PFSK-1 (cell line): ENCODE results near the gene RPS27L.

Source experiments
- FOXP2 ChIP-seq: optimal IDR thresholded peaks from 2 replicates; pipeline ENCODE3; 2011; ENCODE audit warnings: borderline replicate concordance, control low read depth, inconsistent platforms; ENCODE audit not compliant: insufficient read depth; ENCODE audit errors: extremely low read length, extremely low read depth
- POLR2AphosphoS5 ChIP-seq: IDR thresholded peaks from 2 replicates; pipeline ENCODE4 v1.6.1; 2012; ENCODE audit warnings: low read depth, mild to moderate bottlenecking, control low read depth, low read length, moderate library complexity
- SIN3A ChIP-seq: IDR thresholded peaks from 2 replicates; pipeline ENCODE4 v1.6.1; 2012; ENCODE audit warnings: mild to moderate bottlenecking, low read length, moderate library complexity, borderline replicate concordance; ENCODE audit not compliant: insufficient read depth
- TAF1 ChIP-seq: IDR thresholded peaks from 2 replicates; pipeline ENCODE4 v1.6.1; 2012; ENCODE audit warnings: low read length, control low read depth, borderline replicate concordance; ENCODE audit not compliant: insufficient read depth
- TF ChIP-seq, protein P1 (sequence below), 2 experiments: IDR thresholded peaks; 2 replicates each; pipeline versions ENCODE4 v1.6.1 to v1.8.0; 2011 to 2012; ENCODE audit warnings: low read depth in 2 of 2, low read length in 2 of 2, control low read depth in 1 of 2, inconsistent platforms in 1 of 2, mild to moderate bottlenecking in 1 of 2, moderate library complexity in 1 of 2; ENCODE audit not compliant: insufficient read depth in 1 of 2

RPS27L gene

GRCh38 chr15:63178034-63178433 lies 20.8 kb upstream of the RPS27L start:
- TF ChIP-seq SIN3A (no peak), TAF1 (no peak), FOXP2 (no peak), POLR2AphosphoS5 (no peak)
- TF ChIP-seq, protein P1, sequence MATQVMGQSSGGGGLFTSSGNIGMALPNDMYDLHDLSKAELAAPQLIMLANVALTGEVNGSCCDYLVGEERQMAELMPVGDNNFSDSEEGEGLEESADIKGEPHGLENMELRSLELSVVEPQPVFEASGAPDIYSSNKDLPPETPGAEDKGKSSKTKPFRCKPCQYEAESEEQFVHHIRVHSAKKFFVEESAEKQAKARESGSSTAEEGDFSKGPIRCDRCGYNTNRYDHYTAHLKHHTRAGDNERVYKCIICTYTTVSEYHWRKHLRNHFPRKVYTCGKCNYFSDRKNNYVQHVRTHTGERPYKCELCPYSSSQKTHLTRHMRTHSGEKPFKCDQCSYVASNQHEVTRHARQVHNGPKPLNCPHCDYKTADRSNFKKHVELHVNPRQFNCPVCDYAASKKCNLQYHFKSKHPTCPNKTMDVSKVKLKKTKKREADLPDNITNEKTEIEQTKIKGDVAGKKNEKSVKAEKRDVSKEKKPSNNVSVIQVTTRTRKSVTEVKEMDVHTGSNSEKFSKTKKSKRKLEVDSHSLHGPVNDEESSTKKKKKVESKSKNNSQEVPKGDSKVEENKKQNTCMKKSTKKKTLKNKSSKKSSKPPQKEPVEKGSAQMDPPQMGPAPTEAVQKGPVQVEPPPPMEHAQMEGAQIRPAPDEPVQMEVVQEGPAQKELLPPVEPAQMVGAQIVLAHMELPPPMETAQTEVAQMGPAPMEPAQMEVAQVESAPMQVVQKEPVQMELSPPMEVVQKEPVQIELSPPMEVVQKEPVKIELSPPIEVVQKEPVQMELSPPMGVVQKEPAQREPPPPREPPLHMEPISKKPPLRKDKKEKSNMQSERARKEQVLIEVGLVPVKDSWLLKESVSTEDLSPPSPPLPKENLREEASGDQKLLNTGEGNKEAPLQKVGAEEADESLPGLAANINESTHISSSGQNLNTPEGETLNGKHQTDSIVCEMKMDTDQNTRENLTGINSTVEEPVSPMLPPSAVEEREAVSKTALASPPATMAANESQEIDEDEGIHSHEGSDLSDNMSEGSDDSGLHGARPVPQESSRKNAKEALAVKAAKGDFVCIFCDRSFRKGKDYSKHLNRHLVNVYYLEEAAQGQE (IDR thresholded peaks at IDR 0.05; ENCODE audit: insufficient read depth in 1 of 2, low read depth in 2 of 2, low read length in 2 of 2): no peak

GRCh38 chr15:63176302-63176701 lies 19.0 kb upstream of the RPS27L start:
- no peak for TF ChIP-seq SIN3A
- no peak for TF ChIP-seq FOXP2
- no peak for TF ChIP-seq TAF1
- TF ChIP-seq POLR2AphosphoS5: no peak
- TF ChIP-seq, protein P1 (IDR thresholded peaks at IDR 0.05; ENCODE audit: insufficient read depth in 1 of 2, low read depth in 2 of 2, low read length in 2 of 2): no peak

DNA sequence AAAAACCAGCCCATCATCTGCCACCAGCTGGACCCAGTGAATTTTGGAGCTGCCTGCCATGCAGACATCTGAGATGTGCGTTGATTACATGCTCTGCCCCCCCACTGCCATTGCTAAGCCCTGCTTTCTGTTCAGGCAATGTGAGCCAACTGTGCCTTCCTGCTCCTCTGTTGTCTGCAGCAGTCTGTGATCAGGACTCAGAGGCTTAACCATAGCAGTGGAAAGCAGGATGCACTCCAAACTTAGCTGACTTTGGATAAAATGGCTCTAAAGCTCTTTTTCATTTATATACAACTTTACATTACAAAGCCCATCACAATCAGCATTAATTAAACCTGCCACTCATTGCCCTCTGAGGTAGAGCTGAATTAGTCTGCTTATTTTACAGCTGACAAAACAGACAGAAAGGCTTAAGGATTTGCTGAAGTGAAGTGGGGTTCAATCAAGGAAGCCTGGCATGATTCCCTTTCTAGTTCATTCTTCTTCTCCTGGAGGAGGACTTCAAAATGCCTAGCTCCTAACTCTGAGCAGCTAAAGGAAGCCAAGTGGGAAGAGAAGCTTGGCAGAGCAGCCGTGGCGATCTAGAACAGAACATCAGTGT lies 15.7 kb upstream of the RPS27L start:
- TF ChIP-seq TAF1: no peak
- TF ChIP-seq FOXP2: no peak
- TF ChIP-seq SIN3A: no peak
- TF ChIP-seq POLR2AphosphoS5: no peak
- TF ChIP-seq, protein P1 (IDR thresholded peaks at IDR 0.05; ENCODE audit: insufficient read depth in 1 of 2, low read depth in 2 of 2, low read length in 2 of 2): no peak

- no peak for TF ChIP-seq TAF1
- TF ChIP-seq POLR2AphosphoS5: no peak
Measured at GRCh38 chr15:63172376-63172775, 15.1 kb upstream of the RPS27L start.

GRCh38 chr15:63169788-63170187 lies 12.5 kb upstream of the RPS27L start:
- TF ChIP-seq TAF1 (no peak), POLR2AphosphoS5 (no peak), SIN3A (no peak), FOXP2 (no peak)
- TF ChIP-seq, protein P1 (IDR thresholded peaks at IDR 0.05; ENCODE audit: insufficient read depth in 1 of 2, low read depth in 2 of 2, low read length in 2 of 2): no peak
